ENCODE measurements around the gene PPP2R3C. TPM values are rescaled to one million over a fixed set of nuclear protein-coding genes. Genes with fewer than 3 reads are reported as not detected.

The PPP2R3C gene
- total RNA-seq: 29.4 and 33.0 TPM in 2 replicates

DNA sequence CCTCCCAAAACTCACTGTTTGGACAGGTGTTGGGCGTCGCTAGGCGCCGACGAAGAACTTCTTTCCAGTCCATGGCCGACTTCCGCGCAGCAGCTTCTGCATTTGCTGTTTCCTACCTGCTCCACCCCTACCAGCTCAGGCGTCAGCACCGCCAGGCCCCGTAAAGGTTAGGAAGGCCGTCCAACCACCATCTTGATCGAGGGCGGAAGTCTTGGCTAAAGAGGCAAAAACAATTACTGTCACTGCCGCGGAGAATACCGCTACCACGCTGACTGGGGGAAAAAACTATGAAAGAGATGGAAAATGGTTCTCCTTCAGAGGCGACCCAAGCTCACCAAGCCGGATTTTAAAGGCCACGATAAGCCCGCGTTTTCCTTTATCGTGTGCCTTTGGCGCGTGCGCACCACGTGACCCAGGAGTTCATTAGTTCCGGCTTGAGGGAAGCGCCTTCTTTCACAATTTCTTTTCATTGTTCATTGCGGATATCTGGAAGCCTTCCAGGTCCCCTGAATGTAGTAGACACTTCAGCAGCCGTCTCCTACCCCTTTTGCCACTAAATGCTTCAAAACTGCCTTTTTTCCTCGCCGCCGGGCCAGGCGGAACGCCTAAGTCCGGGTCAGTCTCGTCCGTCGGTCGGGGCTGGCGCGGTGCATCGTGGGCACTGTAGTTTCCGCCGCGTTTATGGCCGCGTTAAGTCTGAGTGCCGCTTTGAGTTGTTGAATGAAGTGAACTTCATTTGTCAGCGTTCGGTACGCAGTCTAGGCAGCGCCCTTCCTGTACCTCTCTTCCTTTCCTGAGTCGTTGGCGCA lies at the start of gene PPP2R3C, which contains the start of gene PRORP:
Gene PPP2R3C, minus strand, starts transcription at position 104 of the 809 bp plus-strand sequence. Its CDS starts 31 bp downstream, at position 73.
Gene PRORP, plus strand, starts transcription at position 666 of the 809 bp plus-strand sequence. CDS start 694 bp downstream, outside the sequence.

DNA sequence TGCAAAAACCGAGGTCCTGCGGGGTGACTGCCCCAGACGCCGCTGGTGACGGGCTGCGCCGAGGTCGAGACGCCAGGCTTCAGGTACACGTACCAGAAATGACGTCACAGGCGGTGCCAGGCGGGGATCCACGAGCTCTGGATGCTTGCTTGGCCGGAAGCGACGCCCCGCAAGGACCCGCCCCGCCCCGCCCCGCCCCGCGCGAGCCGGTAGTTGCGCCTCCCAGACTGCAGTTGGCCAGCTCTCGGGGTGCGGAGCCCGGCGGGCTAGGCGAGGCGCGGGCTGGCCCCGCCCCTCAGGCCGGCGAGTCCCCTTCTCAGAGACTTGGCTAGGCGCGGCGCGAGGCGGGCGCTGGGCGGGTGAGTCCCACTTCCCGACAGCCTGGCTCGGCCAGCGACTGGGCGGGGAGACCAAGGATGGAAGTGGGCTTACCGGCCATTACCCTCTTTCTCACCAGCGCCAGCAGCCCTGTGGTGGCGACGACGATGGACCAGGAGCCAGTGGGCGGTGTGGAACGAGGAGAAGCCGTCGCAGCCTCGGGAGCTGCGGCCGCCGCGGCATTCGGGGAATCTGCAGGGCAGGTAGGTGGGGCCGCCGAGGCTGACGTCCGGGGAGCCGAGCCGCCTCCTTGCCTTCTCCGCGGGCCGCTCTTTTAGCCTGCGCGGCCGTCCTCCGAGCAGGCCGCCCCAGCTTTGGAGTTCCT lies 75.6 kb downstream of the PPP2R3C start, which contains the start of gene FAM177A1:
Gene FAM177A1, plus strand, starts transcription at position 225 of the 703 bp plus-strand sequence. Its CDS starts 192 bp downstream, at position 417.

Other genes with a start within 250 kb of the PPP2R3C start
- 25.4 and 43.4 TPM in 2 replicates for gene BAZ1A, start 246.6 kb downstream of the PPP2R3C start, total RNA-seq
- gene SRP54, start 139.0 kb downstream of the PPP2R3C start, total RNA-seq: 118 and 130 TPM in 2 replicates
- 48.4 and 55.0 TPM in 2 replicates for gene FAM177A1, start 75.7 kb downstream of the PPP2R3C start, total RNA-seq
- 24.9 and 27.7 TPM in 2 replicates for gene PRORP, start 562 bp upstream of the PPP2R3C start, total RNA-seq
- 202 and 348 TPM in 2 replicates for gene PSMA6, start 170.4 kb upstream of the PPP2R3C start, total RNA-seq

All from uterine smooth muscle cell (primary cell).